HepG2 (cell line): ENCODE data around the gene BRAP. TPM values are rescaled to one million over a fixed set of nuclear protein-coding genes. Genes with fewer than 3 reads are reported as not detected.

ENCODE experiments used
- ATF7 ChIP-seq, 2 experiments: fragments of 450-650 bp in 1 of 2; sonication (generic) in 1 of 2; formaldehyde crosslinking in 1 of 2; IDR thresholded peaks; 2 replicates each; pipeline versions ENCODE4 v1.4.0 to v1.6.1; 2016 to 2020; ENCODE audit warnings: antibody characterized with exemption in 1 of 2, mild to moderate bottlenecking in 1 of 2, missing genetic modification reagents in 1 of 2
- BCL3 ChIP-seq: sonication (generic); formaldehyde crosslinking; IDR thresholded peaks from 2 replicates; pipeline ENCODE4 v1.5.1; 2020; ENCODE audit warnings: mild to moderate bottlenecking, missing genetic modification reagents, moderate library complexity
- GATA4 ChIP-seq: sonication (generic); IDR thresholded peaks from 2 replicates; pipeline ENCODE4 v1.6.1; 2016; ENCODE audit warnings: antibody characterized with exemption, low read depth, borderline replicate concordance
- GLI4 ChIP-seq: sonication (generic); formaldehyde crosslinking; IDR thresholded peaks from 2 replicates; pipeline ENCODE4 v1.5.1; 2020; ENCODE audit warnings: missing genetic modification reagents, mild to moderate bottlenecking, moderate library complexity, borderline replicate concordance
- GLMP ChIP-seq: sonication (generic); formaldehyde crosslinking; IDR thresholded peaks from 2 replicates; pipeline ENCODE4 v1.9.0; 2021; ENCODE audit warnings: missing genetic modification reagents, mild to moderate bottlenecking, borderline replicate concordance
- GZF1 ChIP-seq: sonication (generic); formaldehyde crosslinking; IDR thresholded peaks from 2 replicates; pipeline ENCODE4 v1.5.1; 2020; ENCODE audit warnings: mild to moderate bottlenecking, missing genetic modification reagents
- HHEX ChIP-seq: IDR thresholded peaks from 2 replicates; pipeline ENCODE4 v1.6.1; 2016; ENCODE audit warnings: control low read depth
- JUND ChIP-seq: sonication (generic); formaldehyde crosslinking; IDR thresholded peaks from 2 replicates; pipeline ENCODE4 v1.8.0; 2022; ENCODE audit warnings: mild to moderate bottlenecking, missing genetic modification reagents
- KAT7 ChIP-seq: IDR thresholded peaks from 2 replicates; pipeline ENCODE4 v1.6.1; 2018; ENCODE audit warnings: borderline replicate concordance, missing compliant biosample characterization
- MAFK ChIP-seq, 2 experiments: IDR thresholded peaks in 1 of 2; conservative IDR thresholded peaks in 1 of 2; 2 replicates each; pipeline ENCODE4 v1.6.1; 2011; ENCODE audit warnings: improper control_type of control experiment in 2 of 2, low read length in 2 of 2
- MXD3 ChIP-seq: IDR thresholded peaks from 2 replicates; pipeline ENCODE4 v1.6.1; 2016; ENCODE audit warnings: mild to moderate bottlenecking, missing biosample characterization, missing genetic modification reagents
- MXI1 ChIP-seq: IDR thresholded peaks from 3 replicates; pipeline ENCODE4 v1.6.1; 2012; ENCODE audit warnings: low read depth, low read length, inconsistent platforms, borderline replicate concordance
- SKI ChIP-seq: fragments of 450-650 bp; IDR thresholded peaks from one replicate; pipeline ENCODE4 v1.6.1; 2018; ENCODE audit warnings: mild to moderate bottlenecking; ENCODE audit not compliant: partially characterized antibody
- SOX13 ChIP-seq, 3 experiments: fragments of 450-650 bp in 1 of 3; sonication (generic) in 1 of 3; formaldehyde crosslinking in 1 of 3; IDR thresholded peaks in 2 of 3; conservative IDR thresholded peaks in 1 of 3; 2 replicates each; pipeline versions ENCODE4 v1.5.0 to v1.6.1; 2016 to 2020; ENCODE audit warnings: antibody characterized with exemption in 1 of 3, mild to moderate bottlenecking in 1 of 3, missing compliant biosample characterization in 1 of 3, missing genetic modification reagents in 1 of 3, moderate library complexity in 1 of 3
- TCF7L2 ChIP-seq: IDR thresholded peaks from 2 replicates; pipeline ENCODE4 v1.6.1; 2011; ENCODE audit warnings: mild to moderate bottlenecking, low read depth, low read length, moderate library complexity
- TFAP4 ChIP-seq: sonication (generic); IDR thresholded peaks from 2 replicates; pipeline ENCODE4 v1.6.1; 2016; ENCODE audit warnings: low read depth, borderline replicate concordance
- ZFP37 ChIP-seq: sonication (generic); formaldehyde crosslinking; IDR thresholded peaks from 2 replicates; pipeline ENCODE4 v1.4.0; 2020; ENCODE audit warnings: missing genetic modification reagents, borderline replicate concordance
- ZFP82 ChIP-seq: sonication (generic); formaldehyde crosslinking; IDR thresholded peaks from 2 replicates; pipeline ENCODE4 v1.5.1; 2020; ENCODE audit warnings: mild to moderate bottlenecking, missing genetic modification reagents, borderline replicate concordance
- ZFY ChIP-seq: sonication (generic); formaldehyde crosslinking; IDR thresholded peaks from 2 replicates; pipeline ENCODE4 v1.4.0; 2020; ENCODE audit warnings: missing genetic modification reagents
- ZNF367 ChIP-seq: sonication (generic); formaldehyde crosslinking; IDR thresholded peaks from 2 replicates; pipeline ENCODE4 v1.4.0; 2020; ENCODE audit warnings: missing genetic modification reagents, borderline replicate concordance
- ZNF576 ChIP-seq: sonication (generic); formaldehyde crosslinking; IDR thresholded peaks from 2 replicates; pipeline ENCODE4 v1.4.0; 2020; ENCODE audit warnings: mild to moderate bottlenecking, missing genetic modification reagents
- ZNF720 ChIP-seq: sonication (generic); formaldehyde crosslinking; IDR thresholded peaks from 2 replicates; pipeline ENCODE4 v1.4.0; 2020; ENCODE audit warnings: missing genetic modification reagents
- ZNF770 ChIP-seq: sonication (generic); formaldehyde crosslinking; IDR thresholded peaks from 2 replicates; pipeline ENCODE4 v1.5.0; 2020; ENCODE audit warnings: mild to moderate bottlenecking, missing genetic modification reagents
- polyA plus RNA-seq, 8 experiments: library from polyadenylated mRNA; depleted of rRNA in 3 of 8; stranded (reverse) in 7 of 8; unstranded in 1 of 8; fragments of >200 nt; fragmentation: Illumina TruSeq in 4 of 8; extraction: Trizol in 4 of 8; gene quantifications; 2 replicates each; pipeline versions ENCODE4 v1.2.1 to v1.2.3, GENCODE V29; 2011 to 2016; ENCODE audit warnings: low read depth in 4 of 8, missing spikeins in 1 of 8, mixed read lengths in 1 of 8; ENCODE audit not compliant: insufficient read depth in 1 of 8
- total RNA-seq, 5 experiments: library from RNA; depleted of rRNA; stranded (reverse); fragments of >200 nt; fragmentation: Illumina TruSeq; extraction: Trizol; gene quantifications; 2 replicates each; pipeline ENCODE4 v1.2.3, GENCODE V29; 2016; ENCODE audit warnings: low read depth in 1 of 5

BRAP gene
- total and polyA plus RNA-seq, 2 of the 13 experiments (the other 11 are each of a cell fraction or from before 2014, with no cell fraction given): 8.1 to 15.4 TPM

GRCh38 chr12:111596985-111597830, 88.5 kb downstream of the BRAP start (continued):
- TF ChIP-seq ZFP82: no peak
- no peak for TF ChIP-seq GLMP (CRISPR knock-in tag)
- no peak for TF ChIP-seq ZNF576
- TF ChIP-seq ZNF720 (CRISPR knock-in tag): no peak
- no peak for TF ChIP-seq GLI4 (CRISPR knock-in tag)
- no peak for TF ChIP-seq GATA4
- TF ChIP-seq TCF7L2: no peak
- no peak for TF ChIP-seq JUND
- no peak for TF ChIP-seq ATF7 (IDR thresholded peaks at IDR 0.05)
- TF ChIP-seq ATF7 (CRISPR knock-in tag; IDR thresholded peaks at IDR 0.05): no peak
- peak; percentile 67; the same call in 1 of the 2 replicates for TF ChIP-seq TFAP4
- no peak for TF ChIP-seq MAFK (conservative IDR thresholded peaks at IDR 0.05 in 1 of 2, IDR thresholded peaks at IDR 0.05 in 1 of 2; ENCODE audit: low read length in 2 of 2)
- TF ChIP-seq SKI: peak; percentile 10
- TF ChIP-seq ZFP37 (CRISPR knock-in tag): no peak
- no peak for TF ChIP-seq HHEX (CRISPR knock-in tag)
- TF ChIP-seq GZF1 (CRISPR knock-in tag): no peak
- TF ChIP-seq SOX13 (IDR thresholded peaks at IDR 0.05): no peak
- TF ChIP-seq SOX13 (CRISPR knock-in tag; conservative IDR thresholded peaks at IDR 0.05 in 1 of 2, IDR thresholded peaks at IDR 0.05 in 1 of 2): no peak
- no peak for TF ChIP-seq ZNF770 (CRISPR knock-in tag)
- TF ChIP-seq KAT7: no peak
- TF ChIP-seq MXD3 (CRISPR knock-in tag): no peak
- no peak for TF ChIP-seq ZNF367 (CRISPR knock-in tag)
- TF ChIP-seq BCL3 (CRISPR knock-in tag): peak; percentile 13; the same call in 1 of the 2 replicates
- TF ChIP-seq ZFY: peak; percentile 63
- no peak for TF ChIP-seq MXI1
